GM12801 (cell line): ENCODE measurements around the gene PAX8.

ENCODE experiments used
- TF ChIP-seq, protein P1 (sequence below): IDR thresholded peaks from one replicate; pipeline ENCODE4 v1.5.1; 2011; ENCODE audit warnings: control low read depth; ENCODE audit not compliant: insufficient read length; ENCODE audit errors: extremely low read depth

The PAX8 gene

DNA sequence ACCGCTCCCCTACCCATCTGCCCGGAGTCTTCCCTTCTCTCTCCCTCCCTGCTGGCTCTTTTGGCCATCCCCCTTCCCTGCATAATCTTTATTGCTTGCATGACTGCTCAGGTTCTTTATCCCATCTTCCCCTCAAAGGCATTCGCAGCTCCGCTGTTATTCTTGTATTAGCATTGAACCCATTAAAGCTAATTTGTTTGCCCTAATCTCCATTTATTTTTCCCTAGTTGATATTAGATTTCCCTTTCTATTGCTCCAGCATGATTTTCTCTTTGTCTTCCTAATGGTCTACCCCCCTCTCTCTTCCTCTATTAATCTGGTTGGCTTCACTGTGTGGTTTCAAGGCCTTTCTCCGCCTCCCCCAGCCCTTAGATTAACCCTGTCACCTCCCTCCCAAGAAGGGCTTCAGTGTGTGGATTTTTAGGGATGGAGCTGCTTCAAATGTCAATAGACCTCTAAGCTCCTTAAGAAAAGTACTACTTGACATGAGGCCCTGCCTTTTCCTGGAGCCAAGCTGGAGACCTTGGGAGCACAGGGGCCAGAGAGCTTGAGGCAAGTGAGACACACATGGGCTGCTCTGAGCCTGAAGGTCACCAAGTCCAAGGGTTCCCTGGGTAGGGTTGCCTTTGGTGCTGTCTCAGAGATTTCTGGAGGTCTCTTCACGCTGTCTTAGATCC lies 20.1 kb downstream of the PAX8 start:
- TF ChIP-seq, protein P1, sequence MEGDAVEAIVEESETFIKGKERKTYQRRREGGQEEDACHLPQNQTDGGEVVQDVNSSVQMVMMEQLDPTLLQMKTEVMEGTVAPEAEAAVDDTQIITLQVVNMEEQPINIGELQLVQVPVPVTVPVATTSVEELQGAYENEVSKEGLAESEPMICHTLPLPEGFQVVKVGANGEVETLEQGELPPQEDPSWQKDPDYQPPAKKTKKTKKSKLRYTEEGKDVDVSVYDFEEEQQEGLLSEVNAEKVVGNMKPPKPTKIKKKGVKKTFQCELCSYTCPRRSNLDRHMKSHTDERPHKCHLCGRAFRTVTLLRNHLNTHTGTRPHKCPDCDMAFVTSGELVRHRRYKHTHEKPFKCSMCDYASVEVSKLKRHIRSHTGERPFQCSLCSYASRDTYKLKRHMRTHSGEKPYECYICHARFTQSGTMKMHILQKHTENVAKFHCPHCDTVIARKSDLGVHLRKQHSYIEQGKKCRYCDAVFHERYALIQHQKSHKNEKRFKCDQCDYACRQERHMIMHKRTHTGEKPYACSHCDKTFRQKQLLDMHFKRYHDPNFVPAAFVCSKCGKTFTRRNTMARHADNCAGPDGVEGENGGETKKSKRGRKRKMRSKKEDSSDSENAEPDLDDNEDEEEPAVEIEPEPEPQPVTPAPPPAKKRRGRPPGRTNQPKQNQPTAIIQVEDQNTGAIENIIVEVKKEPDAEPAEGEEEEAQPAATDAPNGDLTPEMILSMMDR, result no peak

DNA sequence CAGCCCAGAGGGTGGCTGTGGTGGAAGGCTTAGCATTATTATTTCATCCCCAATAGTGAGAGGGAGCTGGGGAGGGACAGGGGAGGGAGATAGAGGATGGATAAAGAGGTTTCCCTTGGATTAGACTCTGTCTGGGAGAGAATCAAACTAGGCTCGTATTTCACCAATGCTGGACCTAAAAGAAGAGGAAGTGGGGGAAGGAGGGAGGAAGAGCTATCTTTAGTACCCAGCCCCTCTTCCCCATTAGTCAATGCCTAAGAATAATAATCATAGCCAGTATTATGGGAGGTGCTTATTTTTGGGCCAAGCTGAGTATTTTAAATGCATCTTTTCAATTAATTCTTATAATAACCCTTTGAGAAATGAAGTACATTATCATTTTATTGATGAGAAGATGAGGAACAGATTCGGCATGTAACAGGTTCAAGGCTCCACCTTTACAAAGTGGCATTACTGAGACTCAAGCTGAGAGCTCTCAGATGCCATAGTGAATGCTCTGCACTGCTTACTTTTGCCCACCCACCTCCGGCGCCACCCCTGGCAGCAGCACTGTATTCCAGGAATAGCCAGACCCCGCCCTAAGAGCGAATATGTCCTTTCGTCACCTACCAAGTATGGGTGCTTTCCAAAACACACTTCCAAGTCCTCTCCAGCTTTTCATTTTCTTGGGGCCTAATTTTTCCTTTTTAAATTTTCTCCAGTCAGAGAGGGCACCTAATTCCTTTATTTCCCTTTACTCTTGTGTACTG lies 21.0 kb downstream of the PAX8 start:
- TF ChIP-seq, protein P1, result no peak

DNA sequence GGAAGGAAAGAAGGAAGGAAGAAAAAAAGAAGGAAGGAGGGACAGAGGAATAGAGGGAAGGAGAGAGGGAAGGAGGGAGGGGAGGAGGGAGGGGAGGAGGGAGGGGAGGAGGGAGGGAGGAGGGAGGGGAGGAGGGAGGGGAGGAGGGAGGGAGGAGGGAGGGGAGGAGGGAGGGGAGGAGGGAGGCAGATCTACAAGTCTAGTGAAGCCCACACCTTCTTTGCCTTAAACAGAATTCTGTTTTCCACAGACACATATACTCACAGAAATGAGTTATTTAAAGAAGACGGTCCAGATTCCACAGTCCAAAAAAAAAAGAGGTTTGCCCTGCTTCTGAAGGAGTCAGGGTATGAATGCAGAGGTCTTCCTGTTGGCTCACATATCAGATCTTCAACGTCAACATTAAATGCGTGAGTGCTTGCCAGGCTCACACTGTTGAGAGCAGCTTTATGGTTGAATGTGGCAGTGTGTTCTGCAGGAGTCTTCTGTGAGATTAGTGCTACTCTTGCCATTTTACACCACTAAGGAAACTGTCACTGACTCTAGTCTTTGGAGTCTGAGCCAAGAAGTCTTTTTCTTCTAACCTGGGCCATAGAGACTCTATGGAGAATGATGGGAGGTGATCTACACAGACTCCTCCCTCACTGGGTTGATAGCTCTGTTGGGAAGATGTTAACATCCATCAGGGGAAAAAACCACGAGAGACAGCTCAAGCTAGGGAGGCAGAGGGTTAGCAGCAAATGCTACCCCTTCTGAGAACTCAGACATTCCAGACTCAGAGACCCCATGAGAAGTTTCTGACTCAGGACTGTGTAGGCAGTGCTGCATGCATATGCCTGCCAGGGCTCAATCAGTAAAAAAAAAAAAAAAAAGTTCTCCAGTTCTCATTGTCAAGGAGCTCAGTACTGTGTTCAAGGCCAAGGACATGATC lies 23.3 kb downstream of the PAX8 start:
- TF ChIP-seq, protein P1, result no peak

DNA sequence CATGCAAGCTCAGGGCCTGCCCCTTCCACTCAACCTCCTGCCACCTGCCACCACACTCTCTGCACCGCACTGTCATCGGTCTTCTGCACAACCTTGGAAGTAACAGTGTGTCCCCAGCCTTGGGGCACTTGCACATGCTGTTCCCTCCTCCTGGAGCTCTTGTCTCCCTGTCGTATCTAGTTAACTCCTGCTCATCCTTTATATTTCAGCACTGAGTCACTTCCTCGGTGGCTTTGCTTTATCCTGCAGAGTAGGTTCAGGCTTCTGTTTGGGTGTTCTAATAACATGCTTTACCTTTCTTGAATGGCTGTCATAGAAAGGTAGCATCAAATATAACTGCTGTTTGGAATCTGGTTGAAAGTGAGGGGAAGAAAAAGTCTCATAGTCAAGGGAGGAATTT lies 25.3 kb downstream of the PAX8 start:
- TF ChIP-seq, protein P1, result no peak

DNA sequence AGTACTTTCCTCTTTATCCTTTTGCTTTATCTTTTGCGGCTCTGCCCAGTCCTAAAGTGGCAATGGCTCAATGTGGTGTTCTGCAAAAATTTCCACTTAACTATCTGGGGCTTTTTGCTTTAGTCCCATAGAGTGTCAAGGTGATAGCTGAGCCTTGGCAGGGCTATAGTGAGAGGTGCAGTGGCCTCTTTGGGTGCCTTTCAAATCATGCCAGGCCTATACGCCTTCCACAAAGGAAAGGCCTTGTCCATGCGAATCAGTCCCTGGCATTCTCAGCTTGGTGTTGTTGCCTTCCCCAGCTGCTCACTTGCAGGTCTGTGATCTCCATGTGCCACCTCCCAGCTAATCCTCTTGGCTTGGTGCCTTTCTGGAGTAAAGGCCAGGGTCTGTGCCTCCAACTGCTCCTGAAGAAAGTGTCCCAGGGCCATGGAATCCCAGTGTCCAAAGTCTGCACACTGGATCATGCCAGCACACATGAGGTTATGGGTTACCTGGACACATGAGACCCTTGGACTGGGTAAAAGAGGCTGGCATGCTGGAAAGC lies 26.6 kb downstream of the PAX8 start:
- TF ChIP-seq, protein P1, result no peak

DNA sequence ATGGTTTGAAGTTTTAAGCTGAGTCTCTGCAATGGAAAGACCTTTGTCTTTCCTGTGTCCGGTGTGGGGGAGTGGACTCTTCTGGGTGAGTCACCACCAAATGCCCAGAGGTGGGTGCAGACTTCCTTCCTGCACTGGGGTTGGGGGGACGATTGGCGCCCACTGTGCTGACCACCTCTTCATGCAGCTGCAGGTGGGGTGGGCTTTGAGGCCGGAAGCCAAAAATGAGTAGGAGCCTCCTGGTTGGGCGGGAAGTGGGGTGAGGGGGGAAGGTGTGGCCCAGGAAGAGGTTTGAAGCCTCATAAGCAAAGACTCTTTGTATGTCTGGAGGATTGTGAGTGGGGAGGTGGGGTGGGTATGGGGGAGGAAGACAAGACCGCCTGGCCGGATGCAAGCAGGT lies 27.6 kb downstream of the PAX8 start:
- TF ChIP-seq, protein P1, result no peak
